Fibroblast of skin of left biceps (primary cell): ENCODE results near the gene OAS2.

Experiments used
- DNase-seq, 2 experiments: peaks; one replicate each; pipeline ENCODE4 v3.0.0-alpha.2; 2013; ENCODE audit warnings: low read depth in 2 of 2

Gene OAS2

DNA sequence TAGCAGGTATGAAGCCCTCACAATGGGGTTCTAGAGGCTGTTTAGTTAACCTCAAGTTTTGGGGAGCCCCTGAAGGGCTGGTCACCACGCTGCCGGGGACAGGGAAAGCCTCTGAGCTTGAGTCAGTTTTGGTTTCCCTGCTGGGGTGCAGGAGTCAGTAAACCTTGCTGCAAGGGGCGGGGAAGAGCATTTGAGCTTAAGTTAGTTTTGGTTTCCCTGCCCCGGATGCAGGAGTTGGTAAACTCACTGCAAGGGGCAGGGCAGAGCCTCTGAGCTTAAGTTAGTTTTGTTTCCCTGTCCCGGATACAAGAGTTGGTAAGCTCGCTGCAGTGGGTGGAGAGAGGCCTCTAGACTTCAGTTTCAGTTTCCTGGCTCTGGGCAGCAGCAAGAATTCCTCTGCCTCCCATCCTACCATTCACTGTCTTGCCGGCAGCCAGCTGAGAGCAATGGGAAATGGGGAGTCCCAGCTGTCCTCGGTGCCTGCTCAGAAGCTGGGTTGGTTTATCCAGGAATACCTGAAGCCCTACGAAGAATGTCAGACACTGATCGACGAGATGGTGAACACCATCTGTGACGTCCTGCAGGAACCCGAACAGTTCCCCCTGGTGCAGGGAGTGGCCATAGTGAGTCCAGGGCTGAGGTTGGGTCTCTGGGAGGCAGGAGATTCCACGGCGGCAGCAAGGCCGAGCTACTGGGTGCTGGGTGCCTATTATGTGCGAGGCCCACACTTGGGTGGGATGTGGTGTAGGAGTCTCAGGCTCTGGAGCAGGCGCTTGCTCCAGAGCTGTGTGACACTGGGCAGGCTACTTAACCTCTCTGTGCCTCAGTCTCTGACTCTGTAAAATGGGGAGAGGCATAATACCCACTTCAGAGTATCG, at the start of gene OAS2:
Gene OAS2, plus strand, starts transcription at position 357 of the 878 bp plus-strand sequence. Its CDS starts 90 bp downstream, at position 447.
- peak in 1 of 2 experiments; percentile 1 for DNase-seq

DNA sequence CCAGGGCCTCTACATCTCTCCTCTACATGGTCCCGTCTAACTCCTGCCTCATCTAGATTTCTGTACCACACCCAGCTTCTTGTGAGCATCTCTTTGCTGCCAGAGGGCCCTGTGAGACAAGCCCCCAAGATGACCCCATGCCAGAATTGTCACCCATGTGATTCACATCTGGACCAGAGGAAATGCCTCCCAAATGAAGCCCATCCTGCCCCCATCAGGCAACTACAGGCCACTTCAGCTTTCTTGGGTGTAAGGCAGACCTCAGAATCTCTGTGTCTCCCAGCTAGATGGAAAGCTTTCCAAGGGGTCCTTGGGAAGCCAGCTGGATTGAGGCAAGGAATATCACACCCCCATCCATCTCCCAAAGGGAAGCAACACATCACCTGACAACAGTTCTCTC, 49.3 kb upstream of the OAS2 start:
- DNase-seq = no peak

- DNase-seq = no peak
Measured at GRCh38 chr12:112929715-112930114, 48.6 kb upstream of the OAS2 start.

DNA sequence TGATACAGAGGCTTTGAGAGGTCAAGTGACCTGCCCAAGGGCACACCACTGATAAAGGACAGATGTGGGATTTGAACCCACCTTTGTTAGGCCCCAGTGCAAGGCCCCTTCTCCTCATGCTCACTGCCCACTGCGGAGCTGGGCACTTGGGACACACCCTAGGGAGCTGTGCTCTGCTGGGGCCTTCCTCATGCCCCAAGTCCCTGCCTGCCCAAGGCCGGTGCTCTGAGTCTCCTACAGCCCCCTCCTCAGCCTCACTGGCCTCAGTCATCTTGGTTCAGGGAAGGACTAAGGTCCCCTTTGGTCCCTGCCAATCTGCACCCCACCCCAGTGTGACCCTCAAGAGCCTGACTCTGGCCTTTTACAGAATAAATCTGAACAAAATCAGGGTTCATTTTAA, 48.0 kb upstream of the OAS2 start:
- DNase-seq = no peak

GRCh38 chr12:112932485-112933128, 45.7 kb upstream of the OAS2 start:
- no peak for DNase-seq

DNA sequence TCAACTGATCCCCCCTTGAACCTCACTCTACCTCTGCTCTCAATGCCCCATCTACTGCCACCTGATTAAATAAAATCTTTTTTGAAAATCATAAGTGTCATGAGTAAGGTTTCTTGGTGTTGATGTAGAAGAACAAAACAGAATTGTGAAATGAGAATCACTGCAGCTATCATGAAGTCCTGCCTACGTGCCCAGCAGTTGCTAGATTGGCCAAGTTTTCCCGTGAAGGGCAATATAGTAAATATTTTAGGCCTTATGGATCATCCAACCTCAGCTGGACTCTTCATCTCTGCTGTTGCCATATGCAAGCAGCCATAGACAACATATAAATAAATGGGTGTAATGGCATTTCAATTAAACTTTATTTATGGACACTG, 45.2 kb upstream of the OAS2 start:
- DNase-seq = no peak

GRCh38 chr12:112936264-112936663, 42.1 kb upstream of the OAS2 start:
- no peak for DNase-seq

DNA sequence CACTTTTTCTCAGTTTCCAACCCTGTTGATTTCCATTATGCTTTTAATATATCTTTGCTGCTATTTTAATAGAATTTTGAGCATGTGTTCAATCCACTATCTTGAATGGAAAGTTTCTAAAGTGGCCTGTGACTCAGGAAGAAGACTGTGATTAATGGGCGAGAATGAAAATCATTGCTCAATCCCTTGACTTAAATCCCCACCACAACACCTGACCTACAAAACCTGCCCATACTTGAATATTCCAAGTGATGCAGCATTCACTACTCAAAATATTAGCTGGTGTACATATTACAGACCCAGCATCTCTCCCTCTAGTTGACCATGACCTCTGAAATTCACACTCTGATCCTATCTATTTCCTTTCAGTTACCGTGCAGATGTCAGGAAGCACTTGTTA, 41.4 kb upstream of the OAS2 start:
- no peak for DNase-seq

DNA sequence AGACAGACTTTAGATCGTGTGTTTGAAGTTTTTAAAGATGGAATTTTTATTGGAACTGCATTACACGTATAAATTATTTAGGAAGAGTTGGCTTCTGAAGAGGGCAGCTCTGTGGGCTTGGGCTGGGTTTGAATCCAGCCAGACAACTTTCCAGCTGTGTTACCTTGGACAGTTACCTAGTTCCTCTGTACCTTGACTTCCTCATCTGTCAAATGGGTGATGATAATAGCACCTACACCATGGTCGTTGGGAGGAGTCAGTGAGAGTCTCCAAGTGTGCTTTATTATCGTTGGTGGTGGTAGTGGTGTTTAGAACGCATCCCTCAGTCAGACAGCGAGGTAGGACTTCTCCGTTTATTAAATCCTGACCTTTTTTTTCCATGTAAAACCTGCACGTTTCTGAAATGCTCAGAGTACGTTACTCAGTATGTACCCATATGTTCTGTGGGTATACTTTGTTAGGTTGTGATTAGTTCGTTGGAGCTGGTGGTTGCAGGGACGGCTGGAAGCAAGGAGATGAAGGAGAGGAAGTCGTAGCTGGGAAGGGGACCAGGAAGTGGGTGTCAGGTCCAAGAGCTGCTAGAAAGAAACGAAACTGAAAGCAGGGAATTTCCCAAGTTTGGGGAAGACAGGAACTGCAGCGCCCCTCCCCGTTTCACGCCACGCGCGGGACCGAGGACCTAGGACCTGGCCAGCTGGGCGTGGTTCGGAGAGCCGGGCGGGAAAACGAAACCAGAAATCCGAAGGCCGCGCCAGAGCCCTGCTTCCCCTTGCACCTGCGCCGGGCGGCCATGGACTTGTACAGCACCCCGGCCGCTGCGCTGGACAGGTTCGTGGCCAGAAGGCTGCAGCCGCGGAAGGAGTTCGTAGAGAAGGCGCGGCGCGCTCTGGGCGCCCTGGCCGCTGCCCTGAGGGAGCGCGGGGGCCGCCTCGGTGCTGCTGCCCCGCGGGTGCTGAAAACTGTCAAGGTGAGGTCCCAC, 40.3 kb upstream of the OAS2 start, which contains the start of gene OAS3:
Gene OAS3, plus strand, starts transcription at position 734 of the 979 bp plus-strand sequence. Its CDS starts 57 bp downstream, at position 791.
- peak; percentile 3 to 4 for DNase-seq

DNA sequence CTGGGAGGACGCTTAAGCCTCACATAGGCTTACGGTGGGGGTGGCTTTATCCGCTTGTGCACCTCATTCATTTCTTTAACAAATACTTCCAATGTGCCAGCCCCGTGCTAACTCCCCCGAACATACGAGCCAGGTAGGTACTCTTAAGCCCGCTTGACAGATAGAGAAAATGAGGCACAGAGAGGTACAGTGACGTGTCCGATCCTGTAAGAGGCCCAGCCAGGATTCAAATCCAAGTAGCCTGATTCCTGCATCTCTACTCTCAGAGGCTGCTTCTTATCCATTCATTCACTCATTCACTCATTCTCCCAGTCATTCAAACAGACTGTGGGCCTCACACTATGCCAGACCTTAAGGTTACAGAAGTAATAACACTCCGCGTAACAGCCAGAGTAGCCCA, 39.6 kb upstream of the OAS2 start:
- DNase-seq = no peak

- no peak for DNase-seq
Measured at GRCh38 chr12:112939761-112940381, 38.4 kb upstream of the OAS2 start.

DNA sequence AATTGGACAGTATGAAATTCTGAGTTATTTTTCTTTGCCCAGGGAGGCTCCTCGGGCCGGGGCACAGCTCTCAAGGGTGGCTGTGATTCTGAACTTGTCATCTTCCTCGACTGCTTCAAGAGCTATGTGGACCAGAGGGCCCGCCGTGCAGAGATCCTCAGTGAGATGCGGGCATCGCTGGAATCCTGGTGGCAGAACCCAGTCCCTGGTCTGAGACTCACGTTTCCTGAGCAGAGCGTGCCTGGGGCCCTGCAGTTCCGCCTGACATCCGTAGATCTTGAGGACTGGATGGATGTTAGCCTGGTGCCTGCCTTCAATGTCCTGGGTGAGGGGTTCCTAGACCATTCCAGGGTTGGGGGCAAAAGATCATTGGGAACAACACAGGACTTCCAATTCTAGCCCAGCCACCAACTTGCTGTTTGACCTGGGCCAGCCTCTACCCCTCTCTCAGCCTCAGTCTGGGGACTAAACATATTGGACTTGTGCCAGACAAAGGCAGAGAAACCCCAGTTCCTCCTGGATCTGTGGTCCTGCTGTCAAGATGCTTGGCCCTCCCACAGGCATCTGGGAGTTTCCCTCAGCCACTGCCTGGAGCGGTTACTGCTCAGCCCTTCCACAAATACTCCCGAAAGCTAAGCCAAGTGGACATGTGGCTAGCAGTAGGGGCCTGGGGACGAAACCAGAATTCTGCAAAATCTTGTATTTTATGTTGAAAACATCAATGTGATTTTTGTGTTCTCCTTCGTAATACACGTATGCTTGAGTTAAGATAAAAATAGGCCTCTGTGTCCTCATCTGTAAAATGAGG, 36.6 kb upstream of the OAS2 start:
- DNase-seq = no peak

- no peak for DNase-seq
Measured at GRCh38 chr12:112942572-112942971, 35.7 kb upstream of the OAS2 start.

DNA sequence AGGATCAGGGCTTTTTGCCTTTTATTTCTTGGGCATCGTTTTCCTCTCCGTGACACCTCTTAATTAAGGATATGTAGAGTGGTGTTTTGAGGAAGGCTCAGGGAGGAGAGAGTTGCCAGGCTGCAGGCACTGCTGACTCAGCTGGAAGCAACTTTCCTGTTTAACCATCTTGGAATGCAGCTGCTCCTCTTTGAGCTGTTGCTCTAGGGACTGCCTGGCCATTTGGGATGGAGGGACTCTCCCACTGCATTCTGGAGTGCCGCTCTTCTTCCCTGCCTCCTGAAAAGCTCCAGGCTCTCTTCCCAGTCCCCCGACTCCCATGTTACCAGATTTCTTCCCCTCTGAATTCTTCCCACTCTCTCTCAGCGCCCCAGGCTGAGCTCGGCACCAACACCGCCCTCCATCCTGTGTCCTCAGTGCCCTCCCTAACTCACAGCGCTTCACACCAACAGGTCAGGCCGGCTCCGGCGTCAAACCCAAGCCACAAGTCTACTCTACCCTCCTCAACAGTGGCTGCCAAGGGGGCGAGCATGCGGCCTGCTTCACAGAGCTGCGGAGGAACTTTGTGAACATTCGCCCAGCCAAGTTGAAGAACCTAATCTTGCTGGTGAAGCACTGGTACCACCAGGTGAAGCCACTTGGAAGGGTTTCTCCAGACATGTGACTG, 34.2 kb upstream of the OAS2 start:
- no peak for DNase-seq

DNA sequence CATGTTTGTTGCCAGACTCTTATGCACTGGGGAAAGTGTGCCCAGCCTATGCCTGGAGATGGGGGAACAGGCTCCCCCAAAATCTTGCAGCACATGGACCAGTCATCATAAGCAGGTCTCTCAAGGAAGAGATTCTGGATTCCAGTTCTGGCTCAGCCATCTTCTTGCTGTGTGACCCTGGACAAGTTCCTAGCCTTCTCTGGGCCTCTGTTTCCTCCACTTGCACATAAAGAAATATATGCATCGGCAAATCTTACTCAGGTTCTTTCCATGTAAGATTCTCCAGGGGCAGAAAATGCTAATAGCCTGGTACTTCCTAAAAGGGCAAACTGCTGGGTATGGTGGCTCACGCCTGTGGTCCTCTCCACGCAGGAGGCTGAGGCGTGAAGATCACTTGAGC, 32.8 kb upstream of the OAS2 start:
- DNase-seq = no peak

DNA sequence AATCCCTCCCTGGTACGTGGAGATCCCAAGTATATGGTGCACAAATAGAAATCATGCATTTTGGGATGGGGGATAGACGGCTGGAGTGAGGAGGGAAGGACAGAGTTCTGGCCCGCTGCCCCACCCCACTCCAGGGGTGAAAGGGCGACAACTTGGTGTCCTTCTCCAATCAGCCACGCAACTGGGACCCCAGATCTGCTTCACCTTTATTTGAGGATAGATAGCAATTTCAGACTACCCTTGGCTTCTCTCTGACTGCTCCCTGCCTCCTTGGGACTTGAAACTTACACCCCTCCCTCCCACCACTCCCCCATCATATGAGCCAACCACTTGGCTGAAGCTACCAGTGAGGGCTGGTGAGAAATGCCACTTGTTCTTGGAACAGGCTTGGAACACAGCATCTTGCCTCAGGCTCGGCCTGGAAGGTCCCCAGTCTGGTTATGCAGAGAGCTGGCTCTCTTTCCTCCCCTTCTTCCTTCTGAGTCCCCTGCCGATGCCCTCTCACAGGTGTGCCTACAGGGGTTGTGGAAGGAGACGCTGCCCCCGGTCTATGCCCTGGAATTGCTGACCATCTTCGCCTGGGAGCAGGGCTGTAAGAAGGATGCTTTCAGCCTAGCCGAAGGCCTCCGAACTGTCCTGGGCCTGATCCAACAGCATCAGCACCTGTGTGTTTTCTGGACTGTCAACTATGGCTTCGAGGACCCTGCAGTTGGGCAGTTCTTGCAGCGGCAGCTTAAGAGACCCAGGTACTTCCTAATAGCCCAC, 31.9 kb upstream of the OAS2 start:
- DNase-seq = no peak

DNA sequence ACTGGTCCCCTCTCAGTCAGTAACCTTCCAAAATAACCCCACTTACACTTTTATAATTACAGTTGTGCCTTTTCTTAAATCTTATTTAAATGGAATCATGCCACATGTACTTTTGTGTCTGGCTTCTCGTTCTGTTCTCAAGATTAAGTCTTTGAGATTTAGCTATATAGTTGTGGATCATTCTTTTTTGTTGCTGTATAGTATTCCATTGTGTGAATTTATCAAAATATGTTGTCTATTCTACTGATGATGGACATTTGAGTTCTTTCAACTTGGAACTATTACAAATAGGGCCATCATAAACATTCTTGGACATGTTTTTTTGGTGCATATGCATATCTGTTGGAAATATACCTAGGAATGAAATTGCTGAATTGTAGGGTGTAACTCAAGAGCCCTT, 31.0 kb upstream of the OAS2 start:
- no peak for DNase-seq

DNA sequence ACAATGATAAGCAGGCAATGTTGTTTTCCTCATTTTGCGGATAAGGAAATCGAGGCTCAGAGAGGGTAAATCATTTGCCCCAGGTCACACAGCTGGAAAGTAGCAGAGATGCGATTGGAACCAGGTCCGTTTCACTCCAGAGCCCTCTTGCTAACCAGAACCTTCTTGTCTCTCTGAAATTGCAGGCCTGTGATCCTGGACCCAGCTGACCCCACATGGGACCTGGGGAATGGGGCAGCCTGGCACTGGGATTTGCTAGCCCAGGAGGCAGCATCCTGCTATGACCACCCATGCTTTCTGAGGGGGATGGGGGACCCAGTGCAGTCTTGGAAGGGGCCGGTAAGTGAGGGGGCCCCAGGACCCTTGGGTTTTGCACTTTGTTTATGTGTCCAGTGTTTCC, 30.6 kb upstream of the OAS2 start:
- no peak for DNase-seq

DNA sequence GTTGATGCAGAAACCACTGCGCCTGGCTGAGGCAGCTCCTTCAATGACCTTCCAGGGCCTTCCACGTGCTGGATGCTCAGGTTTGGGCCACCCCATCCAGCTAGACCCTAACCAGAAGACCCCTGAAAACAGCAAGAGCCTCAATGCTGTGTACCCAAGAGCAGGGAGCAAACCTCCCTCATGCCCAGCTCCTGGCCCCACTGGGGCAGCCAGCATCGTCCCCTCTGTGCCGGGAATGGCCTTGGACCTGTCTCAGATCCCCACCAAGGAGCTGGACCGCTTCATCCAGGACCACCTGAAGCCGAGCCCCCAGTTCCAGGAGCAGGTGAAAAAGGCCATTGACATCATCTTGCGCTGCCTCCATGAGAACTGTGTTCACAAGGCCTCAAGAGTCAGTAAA, 29.5 kb upstream of the OAS2 start:
- no peak for DNase-seq
